Measurements from ENCODE around the gene CUX1.

DNA sequence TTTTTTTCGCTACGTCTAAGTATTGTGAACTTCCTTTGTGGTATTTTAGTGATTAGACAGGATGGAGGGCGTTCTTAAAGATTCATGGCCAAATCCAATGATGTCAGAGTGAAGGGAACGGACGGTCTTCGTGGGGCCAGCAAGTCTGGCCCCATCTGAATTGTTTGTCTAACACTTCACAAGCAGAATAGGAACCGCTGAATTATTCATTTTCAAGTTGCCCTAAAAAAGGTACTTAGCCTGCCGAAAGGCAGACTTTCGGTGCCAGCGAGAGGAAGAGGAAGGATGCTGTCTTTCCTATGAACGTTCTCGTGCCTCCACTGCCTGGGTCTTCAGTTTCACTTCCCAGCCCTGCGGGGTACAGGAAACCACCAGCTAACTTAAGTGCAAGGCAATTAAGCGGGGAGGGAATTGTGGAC, 323.5 kb downstream of the CUX1 start:
- no peak for TF ChIP-seq GATA2 (IDR thresholded peaks at IDR 0.05; ENCODE audit: low read depth, low read length)
- no peak for TF ChIP-seq GATA3 (IDR thresholded peaks at IDR 0.05; ENCODE audit: low read depth, low read length)

Data from SH-SY5Y (cell line).